Kidney (tissue), 14 donors: ENCODE results near the gene OR5B12. TPM values are rescaled to one million over a fixed set of nuclear protein-coding genes. Genes with fewer than 3 reads are reported as not detected.

Experiments
- DNase-seq, 5 donors: peaks; one replicate each; pipeline ENCODE4 v3.0.0-alpha.2; 2013 to 2020
- FAIRE-seq: peaks from 2 replicates; lab custom pipeline; 2012; peaks lifted over from hg19 to GRCh38; lab: Jason Lieb, UNC
- H3K27ac ChIP-seq, 2 donors: one replicate each; pipeline ENCODE4 v1.7.0; 2013; ENCODE audit warnings: low read depth in 2 of 2, low read length in 2 of 2, inconsistent platforms in 1 of 2
- H3K27me3 ChIP-seq: one replicate; pipeline ENCODE4 v1.7.1; 2013; ENCODE audit warnings: low read length, inconsistent platforms; ENCODE audit not compliant: control insufficient read depth, insufficient read depth
- H3K36me3 ChIP-seq, 3 donors: one replicate each; pipeline versions ENCODE4 v1.7.0 to v1.7.1; 2013; ENCODE audit warnings: low read length in 3 of 3, control low read depth in 1 of 3, inconsistent platforms in 1 of 3; ENCODE audit not compliant: insufficient read depth in 3 of 3, control insufficient read depth in 2 of 3
- H3K4me1 ChIP-seq, 3 donors: one replicate each; pipeline versions ENCODE4 v1.7.0 to v1.7.1; 2013; ENCODE audit warnings: low read length in 3 of 3, inconsistent platforms in 1 of 3, low read depth in 1 of 3; ENCODE audit not compliant: control insufficient read depth in 2 of 3, insufficient read depth in 2 of 3
- H3K4me3 ChIP-seq, 3 donors: one replicate each; pipeline versions ENCODE4 v1.7.0 to v1.8.1; 2013; ENCODE audit warnings: low read length in 3 of 3, control low read depth in 1 of 3, inconsistent platforms in 1 of 3
- H3K9ac ChIP-seq, 3 donors: one replicate each; pipeline versions ENCODE4 v1.7.0 to v1.7.1; 2013; ENCODE audit warnings: low read length in 3 of 3, control low read depth in 1 of 3, inconsistent platforms in 1 of 3
- H3K9me3 ChIP-seq, 3 donors: one replicate each; pipeline versions ENCODE4 v1.7.0 to v1.7.1; 2013; ENCODE audit warnings: low read length in 3 of 3, control low read depth in 1 of 3, inconsistent platforms in 1 of 3; ENCODE audit not compliant: control insufficient read depth in 2 of 3, insufficient read depth in 1 of 3
- intact Hi-C: fragments of 100-400 bp; cut with DNase I; formaldehyde crosslinking; loops from one replicate; pipeline ENCODE4 v1.11.1; 2022
- polyA plus RNA-seq: library from polyadenylated mRNA; stranded (reverse); fragments of 350-450 nt; fragmentation: Illumina TruSeq; extraction: RNeasy Lipid Tissue Mini Kit (QIAGEN cat#74804); gene quantifications from one replicate; pipeline ENCODE4 v1.2.3, GENCODE V29; 2014; ENCODE audit warnings: low read depth, low replicate concordance; ENCODE audit not compliant: insufficient read depth
- total RNA-seq: library from RNA; stranded (reverse); fragmentation: NEBNext Ultra II Directional; extraction: Animal tissue kit (Norgen Biotek cat#: 25700); gene quantifications from one replicate; pipeline ENCODE4 v1.2.1, GENCODE V29; 2021
- TF ChIP-seq, protein P1 (sequence below): IDR thresholded peaks from 3 replicates; pipeline ENCODE4 v1.5.1; 2012; ENCODE audit warnings: mild to moderate bottlenecking, moderate library complexity, borderline replicate concordance; ENCODE audit not compliant: insufficient read depth; ENCODE audit errors: extremely low read depth
- donor health status: control.
- donor health status: control.
- donor health status: control.
- donor health status: control.
- donor health status: control.
- donor health status: DM: yes; HTN: yes; CAD: no.
- donor health status: Normal renal cell carcinoma (clear cell type).

The OR5B12 gene
- total and polyA plus RNA-seq, 2 donors from 2014 or later = not detected

DNA sequence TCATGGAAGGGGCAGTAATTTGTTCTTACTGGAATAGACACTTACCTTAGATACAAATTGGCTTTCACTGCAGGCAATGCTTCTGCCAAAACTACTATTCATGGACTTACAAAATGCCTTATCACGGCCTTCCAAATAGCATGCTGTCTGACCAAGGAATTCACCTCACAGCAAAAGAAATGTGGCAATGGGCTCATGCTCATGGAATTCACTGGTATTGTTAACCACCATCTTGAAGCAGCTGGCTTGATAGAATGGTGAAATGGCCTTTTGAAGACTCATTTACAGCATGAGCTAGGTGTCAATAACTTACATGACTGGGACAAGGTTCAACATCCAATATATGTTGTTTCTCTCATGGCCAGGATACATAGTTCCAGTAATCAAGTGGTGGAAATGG is 43.9 kb upstream of the OR5B12 start:
- intact Hi-C loops = no loop called here
- no peaks in the 10 kb centered on the region for H3K4me1 ChIP-seq
- no peak overlapping the region for H3K9ac ChIP-seq
- H3K27ac ChIP-seq = no peak overlapping the region
- H3K36me3 ChIP-seq = no peaks in the 10 kb centered on the region
- H3K9me3 ChIP-seq = no peaks in the 10 kb centered on the region
- TF ChIP-seq, protein P1, sequence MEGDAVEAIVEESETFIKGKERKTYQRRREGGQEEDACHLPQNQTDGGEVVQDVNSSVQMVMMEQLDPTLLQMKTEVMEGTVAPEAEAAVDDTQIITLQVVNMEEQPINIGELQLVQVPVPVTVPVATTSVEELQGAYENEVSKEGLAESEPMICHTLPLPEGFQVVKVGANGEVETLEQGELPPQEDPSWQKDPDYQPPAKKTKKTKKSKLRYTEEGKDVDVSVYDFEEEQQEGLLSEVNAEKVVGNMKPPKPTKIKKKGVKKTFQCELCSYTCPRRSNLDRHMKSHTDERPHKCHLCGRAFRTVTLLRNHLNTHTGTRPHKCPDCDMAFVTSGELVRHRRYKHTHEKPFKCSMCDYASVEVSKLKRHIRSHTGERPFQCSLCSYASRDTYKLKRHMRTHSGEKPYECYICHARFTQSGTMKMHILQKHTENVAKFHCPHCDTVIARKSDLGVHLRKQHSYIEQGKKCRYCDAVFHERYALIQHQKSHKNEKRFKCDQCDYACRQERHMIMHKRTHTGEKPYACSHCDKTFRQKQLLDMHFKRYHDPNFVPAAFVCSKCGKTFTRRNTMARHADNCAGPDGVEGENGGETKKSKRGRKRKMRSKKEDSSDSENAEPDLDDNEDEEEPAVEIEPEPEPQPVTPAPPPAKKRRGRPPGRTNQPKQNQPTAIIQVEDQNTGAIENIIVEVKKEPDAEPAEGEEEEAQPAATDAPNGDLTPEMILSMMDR = no peak
- no peak overlapping the region for H3K4me3 ChIP-seq
- FAIRE-seq (no peak), DNase-seq (no peak)
- H3K27me3 ChIP-seq = no peaks in the 10 kb centered on the region

DNA sequence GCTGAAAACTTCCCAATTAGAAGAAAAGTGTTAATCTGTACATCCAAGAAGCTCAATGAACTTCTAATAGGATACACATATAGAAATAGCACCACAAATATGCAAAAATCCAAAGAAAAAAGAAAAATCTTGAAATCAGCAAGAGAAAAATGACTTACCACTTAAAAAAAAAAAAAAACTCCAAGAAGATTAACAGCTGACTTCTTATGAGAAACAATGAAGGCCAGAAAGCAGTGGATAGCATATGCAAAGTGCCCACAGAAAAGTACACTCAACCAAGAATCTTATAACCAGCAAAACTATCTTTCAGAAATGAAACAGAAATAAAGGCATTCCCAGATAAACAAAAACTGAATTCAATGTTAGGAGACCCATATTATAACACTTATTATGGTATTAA is 29.9 kb upstream of the OR5B12 start:
- no peaks in the 10 kb centered on the region for H3K4me1 ChIP-seq
- FAIRE-seq = no peak

DNA sequence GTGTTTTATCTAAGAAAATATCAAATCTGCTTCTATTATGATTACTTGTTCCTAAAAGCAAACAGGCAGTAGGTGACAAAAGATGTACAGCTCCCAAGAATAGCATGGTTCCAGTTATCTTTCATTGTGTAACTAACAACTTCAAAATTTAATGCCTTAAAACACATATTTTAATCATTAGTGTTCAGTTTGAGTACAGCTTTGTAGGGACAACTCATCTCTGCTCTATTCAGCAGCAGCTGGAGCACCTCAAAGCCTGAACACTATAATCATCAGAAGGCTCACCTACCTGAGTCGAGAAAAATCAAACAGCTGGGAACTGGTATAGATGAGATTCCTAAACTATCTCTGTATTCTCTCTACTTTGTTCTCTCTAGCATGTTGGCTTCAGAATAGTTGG is 24.3 kb upstream of the OR5B12 start:
- DNase-seq = no peak
- H3K4me3 ChIP-seq = no peak overlapping the region

More for the DNA sequence above, 29.9 kb upstream of the OR5B12 start:
- H3K27me3 ChIP-seq = no peaks in the 10 kb centered on the region
- intact Hi-C loops = no loop called here
- H3K4me3 ChIP-seq = no peak overlapping the region
- no peaks in the 10 kb centered on the region for H3K36me3 ChIP-seq
- H3K27ac ChIP-seq = no peak overlapping the region
- no peak overlapping the region for H3K9ac ChIP-seq
- no peak for DNase-seq
- peaks cover 0 to 14% (median 0%) of the 10 kb centered on the region in 3 donors for H3K9me3 ChIP-seq
- TF ChIP-seq, protein P1 = no peak

More for the DNA sequence above, 24.3 kb upstream of the OR5B12 start:
- no peaks in the 10 kb centered on the region for H3K4me1 ChIP-seq
- intact Hi-C loops = no loop called here
- H3K27ac ChIP-seq = no peak overlapping the region
- TF ChIP-seq, protein P1 = no peak
- no peak overlapping the region for H3K9ac ChIP-seq
- no peaks in the 10 kb centered on the region for H3K36me3 ChIP-seq
- peaks cover 0 to 7% (median 0%) of the 10 kb centered on the region in 3 donors for H3K9me3 ChIP-seq
- FAIRE-seq = no peak
- no peaks in the 10 kb centered on the region for H3K27me3 ChIP-seq
